NCI-H446 treated with DMSO at 0.1 percent for 48 hours (cell line): ENCODE data around the gene LINC00632.

Source experiments
- DNase-seq: peaks from one replicate; lab custom pipeline; 2025; lab: John Stamatoyannopoulos, UW

Gene LINC00632

GRCh38 chrX:140765043-140765784 lies 55.7 kb downstream of the LINC00632 start:
- DNase-seq = no peak

- DNase-seq = no peak
Measured at GRCh38 chrX:140766024-140766611, 56.6 kb downstream of the LINC00632 start.

GRCh38 chrX:140767646-140768045 lies 58.1 kb downstream of the LINC00632 start:
- no peak for DNase-seq

- no peak for DNase-seq
Measured at GRCh38 chrX:140775211-140775610, 65.7 kb downstream of the LINC00632 start.

GRCh38 chrX:140776320-140776719 lies 66.8 kb downstream of the LINC00632 start:
- no peak for DNase-seq

- no peak for DNase-seq
Measured at GRCh38 chrX:140794642-140795041, 85.1 kb downstream of the LINC00632 start.

GRCh38 chrX:140799216-140799615 lies 89.7 kb downstream of the LINC00632 start:
- no peak for DNase-seq

GRCh38 chrX:140804292-140804691 lies 94.7 kb downstream of the LINC00632 start:
- no peak for DNase-seq

- DNase-seq = no peak
Measured at GRCh38 chrX:140815868-140816267, 106.3 kb downstream of the LINC00632 start.

- DNase-seq = no peak
Measured at GRCh38 chrX:140817943-140818342, 108.4 kb downstream of the LINC00632 start.

- no peak for DNase-seq
Measured at GRCh38 chrX:140821280-140821679, 111.7 kb downstream of the LINC00632 start.

- DNase-seq = no peak
Measured at GRCh38 chrX:140822184-140822583, 112.6 kb downstream of the LINC00632 start.

GRCh38 chrX:140822861-140823260 lies 113.3 kb downstream of the LINC00632 start:
- DNase-seq = no peak

- no peak for DNase-seq
Measured at GRCh38 chrX:140836874-140837273, 127.3 kb downstream of the LINC00632 start.
